Measurements from ENCODE around the gene PARP8. TPM values are rescaled to one million over a fixed set of nuclear protein-coding genes. Genes with fewer than 3 reads are reported as not detected.
"Not testable (repeated sequence)": the region's sequence is repeated elsewhere in the genome, so short reads cannot be mapped to it uniquely, and the experiment has no call there.

Gene PARP8
- total RNA-seq, 1 experiment from 2014 or later: 0.07 TPM

DNA sequence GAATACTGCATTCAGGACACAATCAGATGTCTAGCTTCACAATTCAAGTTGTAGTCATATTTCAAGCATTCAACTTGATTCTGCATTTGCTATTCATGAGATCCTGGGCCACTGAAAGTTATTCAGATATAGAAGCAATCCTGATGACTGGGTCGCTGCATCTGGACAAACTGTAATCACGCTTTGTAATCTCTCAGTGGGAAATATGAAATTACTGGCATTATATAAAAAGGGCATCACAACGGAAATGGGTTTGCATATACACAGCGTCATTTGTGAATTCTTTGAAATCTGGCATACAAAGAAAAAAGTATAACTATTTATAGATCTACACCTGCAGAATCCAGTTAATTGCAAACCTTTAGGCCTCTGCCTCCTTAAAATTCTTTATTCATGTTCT, 102.2 kb downstream of the PARP8 start:
- ChIA-PET CTCF (no interaction called here), POLR2A (ENCODE audit: unreplicated experiment) (no interaction called here)
- H3K27me3 ChIP-seq (ENCODE audit: low read length): no peaks in the 10 kb centered on the region
- H3K36me3 ChIP-seq (ENCODE audit: low read depth, low read length): no peaks in the 10 kb centered on the region
- ATAC-seq (no peak), DNase-seq (no peak)
- no peaks in the 10 kb centered on the region for H4K20me1 ChIP-seq (ENCODE audit: low read length)
- intact Hi-C loops (cut with micrococcal nuclease): no loop called here
- no peaks in the 10 kb centered on the region for H3K9me2 ChIP-seq (replicated peaks; ENCODE audit: low read length)
- H3K4me2 ChIP-seq (ENCODE audit: low read length): no peak overlapping the region
- no peaks in the 10 kb centered on the region for H3K79me2 ChIP-seq (ENCODE audit: low read length)
- H3K4me1 ChIP-seq (ENCODE audit: insufficient read depth, low read length): no peaks in the 10 kb centered on the region
- no peak overlapping the region for H3K9ac ChIP-seq (ENCODE audit: low read length)
- no peak overlapping the region for H3K27ac ChIP-seq (ENCODE audit: low read length)
- no peak overlapping the region for H3K4me3 ChIP-seq (ENCODE audit: low read length)
- H2AFZ ChIP-seq (ENCODE audit: low read length): no peak overlapping the region
- BruUV-seq (replicated peaks): no TSS peak
- no peaks in the 10 kb centered on the region for H3F3A ChIP-seq (ENCODE audit: low read length, unreplicated experiment)
- H3K9me3 ChIP-seq (ENCODE audit: low read length): no peaks in the 10 kb centered on the region
- TF ChIP-seq EZH2 (IDR thresholded peaks at IDR 0.05; ENCODE audit: low read length, unreplicated experiment) (no peak), EZH2phosphoT487 (IDR thresholded peaks at IDR 0.05; ENCODE audit: borderline replicate concordance, low read length) (no peak)
- TF ChIP-seq, protein P1, sequence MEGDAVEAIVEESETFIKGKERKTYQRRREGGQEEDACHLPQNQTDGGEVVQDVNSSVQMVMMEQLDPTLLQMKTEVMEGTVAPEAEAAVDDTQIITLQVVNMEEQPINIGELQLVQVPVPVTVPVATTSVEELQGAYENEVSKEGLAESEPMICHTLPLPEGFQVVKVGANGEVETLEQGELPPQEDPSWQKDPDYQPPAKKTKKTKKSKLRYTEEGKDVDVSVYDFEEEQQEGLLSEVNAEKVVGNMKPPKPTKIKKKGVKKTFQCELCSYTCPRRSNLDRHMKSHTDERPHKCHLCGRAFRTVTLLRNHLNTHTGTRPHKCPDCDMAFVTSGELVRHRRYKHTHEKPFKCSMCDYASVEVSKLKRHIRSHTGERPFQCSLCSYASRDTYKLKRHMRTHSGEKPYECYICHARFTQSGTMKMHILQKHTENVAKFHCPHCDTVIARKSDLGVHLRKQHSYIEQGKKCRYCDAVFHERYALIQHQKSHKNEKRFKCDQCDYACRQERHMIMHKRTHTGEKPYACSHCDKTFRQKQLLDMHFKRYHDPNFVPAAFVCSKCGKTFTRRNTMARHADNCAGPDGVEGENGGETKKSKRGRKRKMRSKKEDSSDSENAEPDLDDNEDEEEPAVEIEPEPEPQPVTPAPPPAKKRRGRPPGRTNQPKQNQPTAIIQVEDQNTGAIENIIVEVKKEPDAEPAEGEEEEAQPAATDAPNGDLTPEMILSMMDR (conservative IDR thresholded peaks at IDR 0.05; ENCODE audit: low read depth, low read length): no peak

GRCh38 chr5:50770441-50770840, 104.0 kb downstream of the PARP8 start:
- intact Hi-C loops (cut with micrococcal nuclease): no loop called here
- H3K27me3 ChIP-seq (ENCODE audit: low read length): no peaks in the 10 kb centered on the region
- H3K4me3 ChIP-seq (ENCODE audit: low read length): no peak overlapping the region
- H3K4me1 ChIP-seq (ENCODE audit: insufficient read depth, low read length): no peaks in the 10 kb centered on the region
- no peak overlapping the region for H3K9ac ChIP-seq (ENCODE audit: low read length)
- no peaks in the 10 kb centered on the region for H4K20me1 ChIP-seq (ENCODE audit: low read length)
- TF ChIP-seq EZH2phosphoT487 (IDR thresholded peaks at IDR 0.05; ENCODE audit: borderline replicate concordance, low read length) (no peak), EZH2 (IDR thresholded peaks at IDR 0.05; ENCODE audit: low read length, unreplicated experiment) (no peak)
- TF ChIP-seq, protein P1 (conservative IDR thresholded peaks at IDR 0.05; ENCODE audit: low read depth, low read length): no peak
- BruUV-seq (replicated peaks): no TSS peak
- POLR2A ChIA-PET (ENCODE audit: unreplicated experiment): no interaction called here
- CTCF ChIA-PET: no interaction called here
- no peaks in the 10 kb centered on the region for H3K79me2 ChIP-seq (ENCODE audit: low read length)
- H3K36me3 ChIP-seq (ENCODE audit: low read depth, low read length): no peaks in the 10 kb centered on the region
- ATAC-seq (no peak), DNase-seq (no peak)
- no peaks in the 10 kb centered on the region for H3K9me3 ChIP-seq (ENCODE audit: low read length)
- H3F3A ChIP-seq (ENCODE audit: low read length, unreplicated experiment): no peaks in the 10 kb centered on the region
- H3K9me2 ChIP-seq (replicated peaks; ENCODE audit: low read length): no peaks in the 10 kb centered on the region
- H3K27ac ChIP-seq (ENCODE audit: low read length): no peak overlapping the region
- H2AFZ ChIP-seq (ENCODE audit: low read length): no peak overlapping the region
- H3K4me2 ChIP-seq (ENCODE audit: low read length): no peak overlapping the region

DNA sequence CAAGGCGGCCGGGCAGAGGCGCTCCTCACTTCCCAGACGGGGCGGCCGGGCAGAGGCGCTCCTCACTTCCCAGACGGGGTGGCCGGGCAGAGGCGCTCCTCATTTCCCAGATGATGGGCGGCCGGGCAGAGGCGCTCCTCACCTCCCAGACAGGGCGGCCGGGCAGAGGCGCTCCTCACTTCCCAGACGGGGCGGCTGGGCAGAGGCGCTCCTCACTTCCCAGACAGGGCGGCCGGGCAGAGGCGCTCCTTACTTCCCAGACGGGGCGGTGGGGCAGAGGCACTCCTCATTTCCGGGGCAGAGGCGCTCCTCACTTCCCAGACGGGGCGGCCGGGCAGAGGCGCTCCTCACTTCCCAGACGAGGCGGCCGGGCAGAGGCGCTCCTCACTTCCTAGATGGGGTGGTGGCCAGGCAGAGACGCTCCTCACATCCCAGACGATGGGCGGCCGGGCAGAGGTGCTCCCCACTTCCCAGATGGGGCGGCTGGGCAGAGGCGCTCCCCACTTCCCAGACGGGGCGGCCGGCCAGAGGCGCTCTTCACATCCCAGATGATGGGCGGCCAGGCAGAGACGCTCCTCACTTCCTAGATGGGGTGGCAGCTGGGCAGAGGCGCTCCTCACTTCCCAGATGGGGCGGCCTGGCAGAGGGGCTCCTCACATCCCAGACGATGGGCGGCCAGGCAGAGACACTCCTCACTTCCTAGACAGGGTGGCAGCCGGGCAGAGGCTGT, 108.2 kb downstream of the PARP8 start:
- H3K4me3 ChIP-seq (ENCODE audit: low read length); DNase-seq; intact Hi-C loops (cut with micrococcal nuclease); BruUV-seq (replicated peaks); H3K27ac ChIP-seq (ENCODE audit: low read length); H3K79me2 ChIP-seq (ENCODE audit: low read length); POLR2A ChIA-PET (ENCODE audit: unreplicated experiment); H3K9me2 ChIP-seq (replicated peaks; ENCODE audit: low read length); H3K4me1 ChIP-seq (ENCODE audit: insufficient read depth, low read length); H2AFZ ChIP-seq (ENCODE audit: low read length); H3K36me3 ChIP-seq (ENCODE audit: low read depth, low read length); H4K20me1 ChIP-seq (ENCODE audit: low read length); H3K27me3 ChIP-seq (ENCODE audit: low read length); H3K9ac ChIP-seq (ENCODE audit: low read length); H3K4me2 ChIP-seq (ENCODE audit: low read length); H3K9me3 ChIP-seq (ENCODE audit: low read length); CTCF ChIA-PET; H3F3A ChIP-seq (ENCODE audit: low read length, unreplicated experiment); ATAC-seq: not testable (repeated sequence)

Measured in PC-3 (cell line).